MM.1S (cell line): ENCODE results near the gene INSYN1.

Experiments
- EZH2 ChIP-seq: fragments of 300-600 bp; sonication (generic); optimal IDR thresholded peaks from 2 replicates; pipeline ENCODE3; 2017; ENCODE audit warnings: low read depth, mild to moderate bottlenecking, antibody characterized with exemption, low read length, mixed read lengths
- EZH2phosphoT487 ChIP-seq: fragments of 300-600 bp; sonication (generic); IDR thresholded peaks from 2 replicates; pipeline ENCODE4 v1.6.1; 2018; ENCODE audit warnings: antibody characterized with exemption, low read length

DNA sequence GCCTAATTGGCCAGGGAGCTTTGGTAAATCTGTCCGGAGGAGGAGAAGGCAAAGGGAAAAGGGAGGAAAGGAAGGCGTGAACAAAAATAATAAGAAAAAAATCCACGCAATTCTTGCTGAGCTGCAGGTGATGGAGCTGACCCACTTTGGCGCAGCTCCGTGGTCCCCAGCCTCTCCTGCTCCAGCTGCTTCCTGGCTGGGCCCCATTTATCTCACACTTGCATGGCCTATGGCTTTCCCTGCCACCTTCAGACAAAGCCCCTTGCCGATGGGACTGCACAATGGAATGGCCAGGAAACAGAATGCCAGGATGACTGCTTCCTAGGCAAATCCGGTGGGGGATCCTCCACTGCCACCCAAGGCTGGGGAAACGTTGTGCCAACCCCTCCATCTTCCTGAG, 6.9 kb downstream of the INSYN1 start:
- TF ChIP-seq EZH2, result no peak
- no peak for TF ChIP-seq EZH2phosphoT487
